HepG2 (cell line): ENCODE data around the gene A1CF. TPM values are rescaled to one million over a fixed set of nuclear protein-coding genes. Genes with fewer than 3 reads are reported as not detected.
A peak's percentile ranks its signal among the peaks of the same experiment; 100 is the strongest.

Experiments
- ATF2 ChIP-seq: sonication (generic); formaldehyde crosslinking; IDR thresholded peaks from 2 replicates; pipeline ENCODE4 v1.4.0; 2020; ENCODE audit warnings: missing genetic modification reagents
- EP300 ChIP-seq, 3 experiments: sonication (generic) in 1 of 3; formaldehyde crosslinking in 1 of 3; IDR thresholded peaks; 2 replicates each; pipeline versions ENCODE4 v1.5.1 to v1.6.1; 2011 to 2020; ENCODE audit warnings: low read depth in 2 of 3, low read length in 2 of 3, borderline replicate concordance in 1 of 3, improper control_type of control experiment in 1 of 3, mild to moderate bottlenecking in 1 of 3, missing genetic modification reagents in 1 of 3, moderate library complexity in 1 of 3
- FOXP4 ChIP-seq: sonication (generic); formaldehyde crosslinking; IDR thresholded peaks from 2 replicates; pipeline ENCODE4 v1.4.0; 2020; ENCODE audit warnings: missing genetic modification reagents
- HOMEZ ChIP-seq: IDR thresholded peaks from 2 replicates; pipeline ENCODE4 v1.6.1; 2016; ENCODE audit warnings: low read depth
- KLF16 ChIP-seq, 2 experiments: sonication (generic) in 1 of 2; formaldehyde crosslinking in 1 of 2; IDR thresholded peaks; 2 replicates each; pipeline versions ENCODE4 v1.6.1 to v1.8.0; 2016 to 2023; ENCODE audit warnings: missing genetic modification reagents in 2 of 2, missing compliant biosample characterization in 1 of 2
- MED8 ChIP-seq: sonication (generic); formaldehyde crosslinking; IDR thresholded peaks from 2 replicates; pipeline ENCODE4 v1.8.1; 2023; ENCODE audit warnings: mild to moderate bottlenecking, missing genetic modification reagents; ENCODE audit not compliant: insufficient replicate concordance
- MLXIP ChIP-seq: sonication (generic); formaldehyde crosslinking; IDR thresholded peaks from 2 replicates; pipeline ENCODE4 v1.9.0; 2021; ENCODE audit warnings: missing genetic modification reagents, borderline replicate concordance
- PHF20 ChIP-seq: sonication (generic); formaldehyde crosslinking; IDR thresholded peaks from 2 replicates; pipeline ENCODE4 v1.5.0; 2020; ENCODE audit warnings: mild to moderate bottlenecking, missing genetic modification reagents
- PLSCR1 ChIP-seq: sonication (generic); formaldehyde crosslinking; IDR thresholded peaks from 2 replicates; pipeline ENCODE4 v1.5.0; 2020; ENCODE audit warnings: missing genetic modification reagents, mild to moderate bottlenecking, borderline replicate concordance
- ZMYM2 ChIP-seq: sonication (generic); formaldehyde crosslinking; IDR thresholded peaks from 2 replicates; pipeline ENCODE4 v1.8.0; 2022; ENCODE audit warnings: mild to moderate bottlenecking, missing genetic modification reagents
- ZNF280D ChIP-seq: sonication (generic); formaldehyde crosslinking; IDR thresholded peaks from 2 replicates; pipeline ENCODE4 v1.5.1; 2020; ENCODE audit warnings: mild to moderate bottlenecking, missing genetic modification reagents
- ZNF547 ChIP-seq: sonication (generic); formaldehyde crosslinking; IDR thresholded peaks from 2 replicates; pipeline ENCODE4 v1.5.1; 2020; ENCODE audit warnings: mild to moderate bottlenecking, missing genetic modification reagents
- ZNF670 ChIP-seq: sonication (generic); formaldehyde crosslinking; IDR thresholded peaks from 2 replicates; pipeline ENCODE4 v1.8.0; 2022; ENCODE audit warnings: mild to moderate bottlenecking, missing genetic modification reagents, borderline replicate concordance
- polyA plus RNA-seq, 8 experiments: library from polyadenylated mRNA; depleted of rRNA in 3 of 8; stranded (reverse) in 7 of 8; unstranded in 1 of 8; fragments of >200 nt; fragmentation: Illumina TruSeq in 4 of 8; extraction: Trizol in 4 of 8; gene quantifications; 2 replicates each; pipeline versions ENCODE4 v1.2.1 to v1.2.3, GENCODE V29; 2011 to 2016; ENCODE audit warnings: low read depth in 4 of 8, missing spikeins in 1 of 8, mixed read lengths in 1 of 8; ENCODE audit not compliant: insufficient read depth in 1 of 8
- total RNA-seq, 5 experiments: library from RNA; depleted of rRNA; stranded (reverse); fragments of >200 nt; fragmentation: Illumina TruSeq; extraction: Trizol; gene quantifications; 2 replicates each; pipeline ENCODE4 v1.2.3, GENCODE V29; 2016; ENCODE audit warnings: low read depth in 1 of 5

The A1CF gene
- total and polyA plus RNA-seq, 2 of the 13 experiments (the other 11 are each of a cell fraction or from before 2014, with no cell fraction given): 56.1 to 58.1 TPM

- TF ChIP-seq MED8 (CRISPR knock-in tag): no peak
- no peak for TF ChIP-seq ZNF547 (CRISPR knock-in tag)
- TF ChIP-seq MLXIP (CRISPR knock-in tag): no peak
- no peak for TF ChIP-seq PHF20 (CRISPR knock-in tag)
- no peak for TF ChIP-seq PLSCR1 (CRISPR knock-in tag)
- peak; percentile 74; the same call in 1 of the 2 replicates for TF ChIP-seq ZNF280D (CRISPR knock-in tag)
- TF ChIP-seq ATF2: peak; percentile 81
- peak; percentile 78 for TF ChIP-seq HOMEZ
- no peak for TF ChIP-seq ZMYM2 (CRISPR knock-in tag)
- TF ChIP-seq EP300 (IDR thresholded peaks at IDR 0.05; ENCODE audit: low read depth in 2 of 2, low read length in 2 of 2): peak; percentile 49 to 94; a peak in 3 of 4 replicates
- peak; percentile 68; the same call in 1 of the 2 replicates for TF ChIP-seq EP300 (CRISPR knock-in tag; IDR thresholded peaks at IDR 0.05; ENCODE audit: borderline replicate concordance)
- TF ChIP-seq ZNF670 (CRISPR knock-in tag): peak; percentile 94
- TF ChIP-seq KLF16 (CRISPR knock-in tag; IDR thresholded peaks at IDR 0.05): peak in 1 of 2 experiments; percentile 92; a peak in 2 of 4 replicates
- TF ChIP-seq FOXP4 (CRISPR knock-in tag): peak; percentile 88
These were observed 2.9 kb downstream of the A1CF start (continued) for GRCh38 chr10:50882540-50882983.
